Caco-2 (cell line): Measurements from ENCODE around the gene TM4SF1. TPM values are rescaled to one million over a fixed set of nuclear protein-coding genes. Genes with fewer than 3 reads are reported as not detected.

Experiments used
- BruUV-seq: library from RNA; stranded (reverse); fragments of 400-500 nt; replicated peaks from 2 replicates; lab custom pipeline; 2021; lab: Mats Ljungman, UMichigan
- CTCF ChIA-PET: fragments of 300-600 bp; sonication (Branson Sonifier 250); formaldehyde crosslinking; loops from one replicate; lab custom pipeline; 2022; ENCODE audit warnings: antibody characterized with exemption; lab: Charles Lee
- POLR2A ChIA-PET: fragments of 300-600 bp; sonication (Branson Sonifier 250); formaldehyde crosslinking; loops from one replicate; lab custom pipeline; 2022; ENCODE audit warnings: antibody characterized with exemption; lab: Charles Lee
- DNase-seq, 2 experiments: peaks; one replicate each; pipeline versions ENCODE4 v3.0.0 to v3.0.0-alpha.2; 2020 to 2022
- H3K27me3 ChIP-seq: replicated peaks from 2 replicates; pipeline ENCODE4 v1.6.0; 2011; ENCODE audit warnings: low read length; ENCODE audit not compliant: control insufficient read depth, insufficient read depth
- H3K36me3 ChIP-seq: 2 replicates; pipeline ENCODE4 v1.5.1; 2011; ENCODE audit warnings: low read length; ENCODE audit not compliant: control insufficient read depth, insufficient read depth
- H3K4me1 ChIP-seq: fragments of 250-450 bp; sonication (Bioruptor Pico); 2 replicates; pipeline ENCODE4 v1.5.1; 2020; ENCODE audit warnings: mild to moderate bottlenecking
- H3K4me3 ChIP-seq: 2 replicates; pipeline ENCODE4 v1.5.1; 2011; ENCODE audit warnings: low read depth, mild to moderate bottlenecking, control low read depth, low read length
- H3K9me3 ChIP-seq: fragments of 250-450 bp; sonication (Bioruptor Pico); 2 replicates; pipeline ENCODE4 v1.5.1; 2020; ENCODE audit warnings: mild to moderate bottlenecking, moderate library complexity
- H3K27ac Mint-ChIP-seq: one replicate; pipeline ENCODE4 v1.8.0; 2022; ENCODE audit warnings: mixed read lengths; ENCODE audit not compliant: unreplicated experiment
- H3K27me3 Mint-ChIP-seq: one replicate; pipeline ENCODE4 v1.8.0; 2022; ENCODE audit warnings: mixed read lengths; ENCODE audit not compliant: insufficient read depth, unreplicated experiment
- H3K36me3 Mint-ChIP-seq: one replicate; pipeline ENCODE4 v1.8.0; 2022; ENCODE audit warnings: mild to moderate bottlenecking, mixed read lengths; ENCODE audit not compliant: insufficient read depth, unreplicated experiment
- H3K4me1 Mint-ChIP-seq: one replicate; pipeline ENCODE4 v1.8.0; 2022; ENCODE audit warnings: low read depth, mixed read lengths; ENCODE audit not compliant: unreplicated experiment
- H3K4me3 Mint-ChIP-seq: one replicate; pipeline ENCODE4 v1.8.0; 2022; ENCODE audit warnings: mild to moderate bottlenecking, moderate library complexity, mixed read lengths; ENCODE audit not compliant: unreplicated experiment
- H3K9me3 Mint-ChIP-seq: one replicate; pipeline ENCODE4 v1.8.0; 2022; ENCODE audit warnings: mixed read lengths; ENCODE audit not compliant: unreplicated experiment
- CTCF ChIP-seq, 2 experiments: fragments of 200-600 bp in 1 of 2; IDR thresholded peaks; 1 replicate in 1 of 2; 2 replicates in 1 of 2; pipeline versions ENCODE4 v1.5.1 to v1.8.0; 2011 to 2022; ENCODE audit warnings: antibody characterized with exemption in 1 of 2, control low read depth in 1 of 2, inconsistent platforms in 1 of 2, low read depth in 1 of 2, low read length in 1 of 2, mild to moderate bottlenecking in 1 of 2, moderate library complexity in 1 of 2; ENCODE audit not compliant: insufficient read depth in 1 of 2, severe bottlenecking in 1 of 2, unreplicated experiment in 1 of 2
- intact Hi-C: fragments of 100-400 bp; cut with micrococcal nuclease; formaldehyde crosslinking; loops from one replicate; pipeline ENCODE4 v1.10.0; 2022; ENCODE audit not compliant: unreplicated experiment
- total RNA-seq: library from RNA; stranded (reverse); gene quantifications from 2 replicates; pipeline ENCODE4 v1.2.3, GENCODE V29; 2022

Gene TM4SF1
- total RNA-seq, 1 experiment from 2014 or later, result 49.2 TPM

GRCh38 chr3:149417727-149418126 is 40.3 kb upstream of the TM4SF1 start:
- intact Hi-C loops, result no loop called here
- no peak overlapping the region for H3K4me3 Mint-ChIP-seq
- no peaks in the 10 kb centered on the region for H3K9me3 ChIP-seq
- ChIA-PET POLR2A (no interaction called here), CTCF (no interaction called here)
- H3K4me1 ChIP-seq, result peaks cover 4% of the 10 kb centered on the region; the same call in 1 of the 2 replicates
- H3K36me3 Mint-ChIP-seq, result no peaks in the 10 kb centered on the region
- no peaks in the 10 kb centered on the region for H3K36me3 ChIP-seq
- no peak overlapping the region for H3K4me3 ChIP-seq
- TF ChIP-seq CTCF (IDR thresholded peaks at IDR 0.05; ENCODE audit: insufficient read depth in 1 of 2, low read depth in 1 of 2, low read length in 1 of 2, severe bottlenecking in 1 of 2, unreplicated experiment in 1 of 2), result no peak
- DNase-seq, result no peak
- H3K27me3 ChIP-seq, result no peaks in the 10 kb centered on the region
- peaks cover 6% of the 10 kb centered on the region for H3K4me1 Mint-ChIP-seq
- no peaks in the 10 kb centered on the region for H3K9me3 Mint-ChIP-seq
- no peak overlapping the region for H3K27ac Mint-ChIP-seq
- H3K27me3 Mint-ChIP-seq, result no peaks in the 10 kb centered on the region
- BruUV-seq, result no TSS peak

GRCh38 chr3:149417174-149417573 is 39.7 kb upstream of the TM4SF1 start:
- H3K27me3 Mint-ChIP-seq, result no peaks in the 10 kb centered on the region
- intact Hi-C loops, result no loop called here
- no peak for TF ChIP-seq CTCF (IDR thresholded peaks at IDR 0.05; ENCODE audit: insufficient read depth in 1 of 2, low read depth in 1 of 2, low read length in 1 of 2, severe bottlenecking in 1 of 2, unreplicated experiment in 1 of 2)
- POLR2A ChIA-PET, result no interaction called here
- H3K36me3 Mint-ChIP-seq, result no peaks in the 10 kb centered on the region
- no peak for DNase-seq
- no TSS peak for BruUV-seq
- peaks cover 4% of the 10 kb centered on the region; the same call in 1 of the 2 replicates for H3K4me1 ChIP-seq
- no peak overlapping the region for H3K4me3 Mint-ChIP-seq
- H3K27me3 ChIP-seq, result no peaks in the 10 kb centered on the region
- no peaks in the 10 kb centered on the region for H3K9me3 ChIP-seq
- peaks cover 6% of the 10 kb centered on the region for H3K4me1 Mint-ChIP-seq
- no peak overlapping the region for H3K27ac Mint-ChIP-seq
- no peaks in the 10 kb centered on the region for H3K9me3 Mint-ChIP-seq
- CTCF ChIA-PET, result no interaction called here
- H3K4me3 ChIP-seq, result no peak overlapping the region
- no peaks in the 10 kb centered on the region for H3K36me3 ChIP-seq

- intact Hi-C loops, result no loop called here
- Histone ChIP-seq H3K27me3 (no peaks in the 10 kb centered on the region), H3K4me1 (peaks cover 4% of the 10 kb centered on the region; the same call in 1 of the 2 replicates), H3K36me3 (no peaks in the 10 kb centered on the region), H3K9me3 (no peaks in the 10 kb centered on the region), H3K4me3 (no peak overlapping the region)
- H3K9me3 Mint-ChIP-seq, result no peaks in the 10 kb centered on the region
- no peaks in the 10 kb centered on the region for H3K36me3 Mint-ChIP-seq
- H3K4me1 Mint-ChIP-seq, result peaks cover 6% of the 10 kb centered on the region
- no peak for TF ChIP-seq CTCF (IDR thresholded peaks at IDR 0.05; ENCODE audit: insufficient read depth in 1 of 2, low read depth in 1 of 2, low read length in 1 of 2, severe bottlenecking in 1 of 2, unreplicated experiment in 1 of 2)
- H3K4me3 Mint-ChIP-seq, result no peak overlapping the region
- no TSS peak for BruUV-seq
- no peak for DNase-seq
- ChIA-PET POLR2A (no interaction called here), CTCF (no interaction called here)
- H3K27ac Mint-ChIP-seq, result no peak overlapping the region
- no peaks in the 10 kb centered on the region for H3K27me3 Mint-ChIP-seq
Observed at GRCh38 chr3:149415484-149415883, 38.0 kb upstream of the TM4SF1 start.
